Activated CD4-positive, alpha-beta T cell treated with anti-CD3 and anti-CD28 coated beads for 1 hour (primary cell): Measurements from ENCODE around the gene AMMECR1L.
A peak's percentile ranks its signal among the peaks of the same experiment; 100 is the strongest.
"Not testable (repeated sequence)": the region's sequence is repeated elsewhere in the genome, so short reads cannot be mapped to it uniquely, and the experiment has no call there.

Experiments used
- DNase-seq: peaks from one replicate; pipeline ENCODE4 v3.0.0-alpha.2; 2020

Gene AMMECR1L

GRCh38 chr2:127886593-127886935, 808 bp upstream of the AMMECR1L start:
- not testable (repeated sequence) for DNase-seq

- DNase-seq: peak; percentile 17
Measured at GRCh38 chr2:127884861-127885740, 655 bp downstream of the AMMECR1L start.

GRCh38 chr2:127884436-127884835, 1.3 kb downstream of the AMMECR1L start:
- no peak for DNase-seq

GRCh38 chr2:127879899-127880298, 5.9 kb downstream of the AMMECR1L start:
- no peak for DNase-seq

DNA sequence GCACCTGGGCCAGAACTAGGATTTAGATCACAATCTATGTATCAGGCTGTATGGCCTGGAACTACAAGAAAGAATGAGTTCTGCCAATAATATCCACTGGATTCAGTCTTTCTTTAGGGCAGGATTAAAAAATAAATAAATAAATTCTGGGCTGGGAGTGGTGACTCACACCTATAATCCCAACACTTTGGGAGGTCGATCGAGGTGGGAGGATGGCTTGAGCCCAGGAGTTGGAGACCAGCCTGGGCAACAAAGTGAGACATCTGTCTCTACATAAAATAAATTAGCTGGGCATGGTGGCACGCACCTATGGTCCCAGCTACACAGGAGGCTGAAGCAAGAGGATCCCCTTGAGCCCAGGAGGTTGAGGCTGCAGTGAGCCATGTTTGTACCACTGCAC, 8.1 kb downstream of the AMMECR1L start:
- DNase-seq: no peak

DNA sequence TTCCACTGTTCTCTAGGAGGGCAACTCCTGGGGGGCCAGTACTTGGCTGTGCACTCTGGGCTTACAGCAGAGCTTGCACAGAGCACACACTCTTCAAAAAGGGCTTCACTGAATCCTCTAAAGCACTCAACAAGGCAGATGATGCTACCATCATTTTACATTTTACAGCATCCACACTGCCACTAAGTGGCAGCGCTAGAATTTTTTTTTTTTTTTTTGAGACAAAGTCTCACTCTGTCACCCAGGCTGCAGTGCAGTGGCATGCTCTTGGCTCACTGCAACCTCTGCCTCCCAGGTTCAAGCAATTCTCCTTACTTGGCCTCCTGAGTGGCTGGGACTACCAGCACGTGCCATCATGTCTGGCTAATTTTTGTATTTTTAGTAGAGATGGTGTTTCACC, 8.6 kb downstream of the AMMECR1L start:
- DNase-seq: no peak

DNA sequence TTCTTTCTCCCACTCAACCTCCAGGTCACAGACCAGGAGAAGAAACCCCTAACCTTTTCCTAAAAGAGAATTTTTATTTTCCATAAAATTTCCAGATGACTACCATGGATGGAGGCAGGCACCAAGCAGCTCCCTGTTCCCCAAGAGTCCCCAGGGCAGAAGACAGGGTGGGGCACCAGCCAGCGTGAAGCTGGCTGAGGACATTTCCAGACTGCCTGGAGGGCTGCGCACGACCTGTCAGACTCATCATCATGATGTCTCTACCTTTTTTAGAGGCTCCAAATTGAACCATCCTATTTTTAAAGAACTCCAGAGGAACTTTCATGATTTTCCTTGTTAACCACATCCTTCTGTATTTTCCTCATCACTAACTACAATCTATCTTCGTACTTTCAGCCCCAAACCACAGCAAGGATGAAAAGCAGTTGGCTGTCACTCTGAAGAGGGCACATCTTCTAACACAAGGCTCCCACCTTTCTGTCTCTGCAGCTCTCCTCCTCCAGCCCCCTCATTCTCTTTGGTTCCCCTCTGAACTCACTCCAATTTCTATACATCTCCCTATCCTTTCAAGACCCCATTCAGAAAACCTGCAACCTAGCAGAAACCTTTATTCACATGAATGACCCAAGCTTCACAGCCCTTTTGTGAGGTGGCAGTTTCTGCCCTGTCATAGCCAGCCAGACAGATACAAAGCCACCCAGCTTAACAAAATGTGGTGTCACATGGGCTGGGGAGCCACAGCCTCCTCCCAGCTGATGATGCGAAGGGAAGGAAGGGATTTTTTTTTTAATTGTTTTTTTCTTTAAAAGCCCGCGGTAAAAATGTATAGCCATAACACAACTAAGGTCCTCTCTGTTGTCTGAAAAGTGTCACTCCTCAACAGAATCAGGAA, 11.1 kb downstream of the AMMECR1L start:
- no peak for DNase-seq

DNA sequence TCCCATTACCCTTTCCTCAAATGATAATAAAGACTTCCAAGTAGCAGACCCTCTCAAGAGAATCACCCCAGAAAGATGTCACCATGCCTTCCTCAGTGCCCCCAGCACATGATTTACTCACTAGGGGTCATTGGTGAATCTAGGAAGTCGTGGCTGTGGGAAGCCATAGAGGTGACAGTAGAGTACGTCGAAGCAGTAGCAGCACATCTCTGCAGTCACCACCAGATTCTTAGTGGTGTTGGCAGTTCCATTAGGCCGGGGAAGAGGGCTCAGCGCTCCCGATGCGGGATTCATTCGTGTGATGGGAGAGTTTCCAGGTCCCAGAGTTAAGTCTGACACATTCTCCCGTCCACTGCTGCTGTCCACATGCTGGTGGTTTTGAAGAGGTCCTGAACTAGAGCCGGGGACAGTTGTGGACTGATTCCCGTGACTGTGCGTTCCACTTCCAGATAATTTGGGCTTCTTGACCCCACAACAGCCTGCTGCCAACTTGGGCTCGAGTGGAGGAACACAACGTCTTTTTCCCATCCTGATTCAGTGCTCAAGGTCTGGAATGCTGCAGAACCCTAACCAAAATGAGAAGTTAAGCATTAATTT, 12.0 kb downstream of the AMMECR1L start:
- DNase-seq: no peak

GRCh38 chr2:127872354-127872753, 13.4 kb downstream of the AMMECR1L start:
- no peak for DNase-seq

- no peak for DNase-seq
Measured at GRCh38 chr2:127865926-127866325, 19.8 kb downstream of the AMMECR1L start.

- no peak for DNase-seq
Measured at GRCh38 chr2:127864877-127865276, 20.9 kb downstream of the AMMECR1L start.

DNA sequence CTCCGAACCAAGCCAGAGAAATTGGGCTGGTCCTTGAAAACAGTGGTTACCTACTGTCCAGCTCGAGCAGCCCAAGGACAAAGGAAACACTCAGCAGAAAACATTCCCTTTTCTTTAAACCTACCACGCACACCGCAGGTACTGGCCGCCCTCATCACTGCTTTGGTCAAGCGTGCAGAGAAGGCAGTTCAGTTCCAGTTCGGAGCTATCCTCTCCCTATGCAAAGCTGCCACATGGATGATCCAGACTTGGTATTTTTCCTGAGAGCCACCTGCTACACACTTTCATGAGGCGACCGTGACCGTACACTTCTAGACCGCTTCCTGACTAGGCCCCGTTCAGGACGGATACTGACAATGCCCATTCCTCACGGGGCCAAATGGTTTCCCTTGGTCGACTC, 23.5 kb downstream of the AMMECR1L start:
- no peak for DNase-seq

- DNase-seq: no peak
Measured at GRCh38 chr2:127860130-127860529, 25.6 kb downstream of the AMMECR1L start.

- DNase-seq: peak; percentile 55
Measured at GRCh38 chr2:127859712-127860085, 26.1 kb downstream of the AMMECR1L start.

DNA sequence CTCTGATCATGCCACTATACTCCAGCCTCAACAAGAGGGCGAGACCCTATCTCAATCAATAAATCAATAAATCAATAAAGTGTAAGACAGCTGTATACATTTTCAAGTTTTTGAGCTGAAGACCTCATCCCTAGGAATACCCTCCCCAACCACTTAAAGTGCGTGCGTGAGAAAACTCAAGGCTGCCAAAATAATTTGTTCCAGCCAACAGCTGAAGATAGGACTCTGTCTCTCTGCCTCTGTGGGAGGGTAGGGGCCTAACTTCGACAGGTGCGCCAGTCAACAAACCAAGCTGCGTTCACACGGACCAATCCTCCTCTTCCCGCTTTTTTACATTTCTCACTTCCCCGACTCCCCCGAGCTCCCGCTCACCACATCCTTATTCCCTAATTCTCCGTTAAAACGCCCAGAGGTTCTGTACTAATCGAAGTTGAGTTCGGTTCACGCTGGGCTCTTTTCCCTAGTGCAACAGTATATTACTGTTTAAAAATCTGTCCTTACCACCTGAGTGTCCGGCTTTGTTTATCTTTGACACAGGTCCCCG, 28.4 kb downstream of the AMMECR1L start:
- DNase-seq: no peak

- no peak for DNase-seq
Measured at GRCh38 chr2:127853671-127854070, 32.1 kb downstream of the AMMECR1L start.

DNA sequence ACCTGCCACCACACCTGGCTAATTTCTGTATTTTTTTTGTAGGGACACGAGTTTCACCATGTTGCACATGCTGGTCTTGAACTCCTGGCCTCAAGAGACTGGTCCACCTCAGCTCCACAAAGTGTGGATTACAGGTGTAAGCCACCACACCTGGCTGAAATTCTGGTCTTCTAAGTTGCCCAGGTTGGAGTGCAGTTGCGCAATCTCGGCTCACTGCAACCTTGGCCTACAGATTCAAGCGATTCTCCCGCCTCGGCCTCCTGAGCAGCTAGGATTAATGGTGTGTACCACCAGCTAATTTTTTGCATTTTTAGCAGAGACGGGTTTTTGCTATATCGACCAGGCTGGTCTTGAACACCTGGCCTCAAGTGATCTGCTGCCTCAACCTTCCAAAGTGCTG, 33.4 kb downstream of the AMMECR1L start:
- DNase-seq: no peak

DNA sequence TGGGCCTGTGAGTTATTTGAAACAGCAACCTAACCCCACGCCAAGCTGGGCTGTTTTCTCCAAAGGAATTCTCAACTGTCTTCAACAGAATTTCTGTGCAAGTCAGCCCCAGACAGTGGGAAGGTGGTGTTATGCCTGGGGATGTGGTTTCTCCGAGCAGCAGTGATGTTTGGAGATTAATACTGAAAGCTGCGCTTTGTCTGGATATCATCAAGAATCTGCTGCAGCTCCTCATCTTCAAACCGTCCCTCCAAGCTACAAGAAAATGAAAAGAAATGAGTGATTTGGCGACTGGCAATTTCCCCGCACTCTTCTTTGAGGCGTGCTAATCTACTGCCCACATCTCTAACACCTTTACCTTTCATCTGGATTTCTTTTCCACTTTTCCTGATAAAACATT, 37.8 kb downstream of the AMMECR1L start:
- DNase-seq: no peak

DNA sequence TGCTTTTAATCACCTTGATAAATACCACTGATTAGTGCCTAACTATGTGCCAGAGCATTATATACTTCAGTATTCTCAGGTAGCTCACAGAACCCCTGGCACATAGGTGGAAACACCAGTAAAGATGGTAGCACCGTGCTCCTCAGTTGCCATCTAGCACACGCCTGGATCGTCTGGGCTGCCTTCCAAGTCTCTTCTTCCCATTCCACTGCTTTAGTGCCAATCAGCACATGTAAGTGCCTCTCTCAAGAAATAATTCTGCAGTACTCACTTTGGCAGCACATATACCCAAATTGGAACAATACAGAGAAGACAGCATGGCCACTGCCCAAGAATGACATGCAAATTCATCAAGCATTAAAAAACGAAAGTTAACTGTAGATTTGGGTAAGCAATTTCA, 40.8 kb downstream of the AMMECR1L start:
- no peak for DNase-seq

GRCh38 chr2:127843677-127844076, 42.1 kb downstream of the AMMECR1L start:
- no peak for DNase-seq

DNA sequence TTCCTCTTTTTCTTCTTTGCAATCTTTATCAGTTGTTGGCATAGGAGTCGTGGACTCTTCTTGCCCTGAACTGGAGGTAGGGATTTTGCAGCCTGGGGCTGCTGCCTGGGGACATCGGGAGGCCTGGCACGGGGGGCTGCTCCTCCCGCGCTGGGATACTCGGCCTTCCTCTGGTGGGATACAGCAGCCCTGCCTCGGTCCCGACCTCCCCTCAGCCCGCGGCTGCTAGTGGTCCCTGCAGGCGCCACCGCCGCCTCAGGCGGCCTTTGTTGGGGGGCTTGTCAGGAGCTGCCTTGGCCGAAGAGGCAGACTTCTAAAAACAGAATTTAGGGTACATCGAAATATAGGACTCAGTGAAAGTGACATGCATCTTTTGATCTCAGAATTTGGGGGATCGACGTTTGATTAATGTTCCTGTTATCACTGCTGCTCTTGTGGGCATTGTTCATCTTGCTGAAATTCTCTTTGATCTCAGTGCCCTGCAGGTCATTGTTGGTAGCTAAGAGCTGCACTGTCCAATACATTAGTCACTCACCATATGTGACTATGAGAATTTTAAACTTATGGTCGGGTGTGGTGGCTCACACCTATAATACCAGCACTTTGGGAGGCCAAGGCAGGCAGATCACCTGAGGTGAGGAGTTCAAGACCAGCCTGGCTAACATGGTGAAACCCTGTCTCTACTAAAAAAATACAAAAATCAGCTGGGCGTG, 44.1 kb downstream of the AMMECR1L start:
- no peak for DNase-seq

DNA sequence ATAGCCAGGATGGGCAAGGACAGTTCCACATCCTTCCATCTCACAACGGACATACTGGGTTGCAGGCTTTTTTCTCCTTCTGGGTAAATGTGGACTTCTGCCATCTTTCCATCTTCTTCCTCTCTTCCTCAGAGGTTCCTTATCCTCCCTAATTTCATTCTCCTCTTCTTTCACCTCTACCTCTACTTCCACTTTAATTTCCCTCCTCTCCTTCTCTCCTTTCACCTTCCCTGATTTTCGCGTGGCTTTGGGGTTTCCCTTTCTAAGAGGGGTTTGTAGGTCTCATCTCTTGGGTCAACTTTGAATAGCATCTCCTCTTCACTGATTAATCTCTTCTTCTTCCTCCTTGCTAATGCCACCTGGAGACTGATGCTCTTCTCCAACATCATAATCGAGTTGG, 44.9 kb downstream of the AMMECR1L start:
- DNase-seq: no peak

GRCh38 chr2:127834951-127835350, 50.8 kb downstream of the AMMECR1L start:
- no peak for DNase-seq
